HG02610 (cell line): Measurements from ENCODE around the gene CCDC9B.
A peak's percentile ranks its signal among the peaks of the same experiment; 100 is the strongest.

Source experiments
- ATAC-seq: cut with Tn5 transposase; IDR thresholded peaks from one replicate; pipeline ENCODE4 v1.9.1; 2021; ENCODE audit warnings: mild to moderate bottlenecking, moderate library complexity; ENCODE audit not compliant: unreplicated experiment

The CCDC9B gene

DNA sequence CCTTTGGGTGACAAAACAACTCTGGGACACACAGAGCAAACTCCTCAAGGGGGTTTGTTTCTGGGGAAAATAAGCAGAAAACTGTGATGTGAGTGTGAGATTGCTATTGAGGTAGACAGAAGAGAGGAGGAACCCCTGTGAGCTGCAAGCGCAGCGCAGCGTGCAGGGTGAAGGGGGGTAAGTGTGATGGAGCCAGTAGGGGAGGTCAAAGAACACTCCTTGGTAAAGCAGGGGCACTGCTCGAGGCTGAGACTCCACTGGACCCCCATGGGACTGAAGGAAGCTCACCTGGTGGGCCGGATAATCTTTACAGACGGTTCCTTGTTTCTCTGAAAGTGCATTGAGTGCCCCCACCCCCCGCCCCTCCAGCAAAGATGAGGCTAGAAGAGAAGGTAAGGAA lies 9.7 kb downstream of the CCDC9B start:
- ATAC-seq: no peak

DNA sequence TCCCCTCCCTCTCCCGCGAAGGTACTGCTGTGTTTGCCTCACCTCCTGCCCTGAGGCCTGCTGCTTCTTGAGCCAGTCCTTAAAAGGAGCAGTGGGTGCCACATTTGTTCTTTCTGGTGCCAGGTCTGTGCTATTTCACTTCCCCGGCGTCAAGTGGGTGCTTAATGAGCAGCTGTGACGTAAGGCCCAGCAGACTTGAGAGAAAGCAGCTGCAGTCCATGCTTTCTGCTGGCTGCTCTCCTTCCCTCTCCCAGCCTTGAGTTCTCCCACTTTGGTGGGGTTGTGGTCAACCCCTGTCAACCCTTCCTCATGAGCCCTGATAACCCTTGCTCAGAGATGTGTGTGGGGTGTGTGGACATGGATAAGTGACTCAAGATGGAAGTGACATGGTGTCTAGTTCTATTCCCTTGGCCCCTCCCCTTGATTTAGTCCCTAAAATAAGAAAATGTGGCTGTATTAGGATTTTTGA lies 10.3 kb downstream of the CCDC9B start:
- ATAC-seq: no peak

GRCh38 chr15:40329804-40330203 lies 10.9 kb downstream of the CCDC9B start:
- ATAC-seq: no peak

GRCh38 chr15:40328751-40329150 lies 12.0 kb downstream of the CCDC9B start:
- no peak for ATAC-seq

DNA sequence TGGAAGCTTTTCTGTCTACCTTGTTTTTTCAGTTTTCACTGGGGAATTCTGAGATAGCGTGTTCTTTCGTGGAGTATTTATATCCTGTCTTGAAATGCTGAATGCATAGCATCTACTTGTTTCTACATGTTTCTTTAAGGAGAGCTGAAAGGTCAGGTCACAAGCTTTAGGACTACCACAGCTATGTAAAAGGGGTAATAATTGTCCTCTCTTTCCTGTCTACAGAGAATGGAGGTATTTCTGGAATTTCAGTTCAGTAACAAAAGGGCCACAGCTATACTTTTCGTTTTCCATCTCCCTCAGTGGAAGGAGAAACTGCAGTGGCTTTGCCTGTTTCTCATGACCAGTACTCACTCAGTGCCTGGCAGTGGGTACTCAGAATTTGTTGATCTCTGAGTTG lies 12.6 kb downstream of the CCDC9B start:
- ATAC-seq: no peak

DNA sequence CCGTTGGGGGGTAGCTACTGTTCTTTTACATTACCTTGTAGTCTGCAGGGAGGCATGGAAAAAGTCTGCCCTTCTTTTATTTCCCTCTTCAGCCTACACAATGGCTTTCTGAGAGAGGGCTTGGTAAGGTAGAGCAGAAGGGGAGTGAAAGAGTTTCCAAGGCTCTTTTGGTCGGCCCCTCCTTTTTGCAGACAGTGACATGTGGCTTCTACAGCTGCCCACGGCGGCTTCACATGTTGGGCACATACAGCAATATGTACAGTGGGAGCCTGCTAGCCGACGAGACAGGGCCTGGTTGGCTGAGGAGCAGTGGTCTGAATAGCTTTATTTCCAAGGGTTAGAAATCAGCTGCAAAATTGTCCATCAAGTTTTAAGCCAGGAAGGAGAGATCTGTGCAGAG lies 13.3 kb downstream of the CCDC9B start:
- ATAC-seq: no peak

- ATAC-seq: no peak
Observed at GRCh38 chr15:40325700-40326099, 15.0 kb downstream of the CCDC9B start.

- ATAC-seq: no peak
Observed at GRCh38 chr15:40325188-40325587, 15.6 kb downstream of the CCDC9B start.

DNA sequence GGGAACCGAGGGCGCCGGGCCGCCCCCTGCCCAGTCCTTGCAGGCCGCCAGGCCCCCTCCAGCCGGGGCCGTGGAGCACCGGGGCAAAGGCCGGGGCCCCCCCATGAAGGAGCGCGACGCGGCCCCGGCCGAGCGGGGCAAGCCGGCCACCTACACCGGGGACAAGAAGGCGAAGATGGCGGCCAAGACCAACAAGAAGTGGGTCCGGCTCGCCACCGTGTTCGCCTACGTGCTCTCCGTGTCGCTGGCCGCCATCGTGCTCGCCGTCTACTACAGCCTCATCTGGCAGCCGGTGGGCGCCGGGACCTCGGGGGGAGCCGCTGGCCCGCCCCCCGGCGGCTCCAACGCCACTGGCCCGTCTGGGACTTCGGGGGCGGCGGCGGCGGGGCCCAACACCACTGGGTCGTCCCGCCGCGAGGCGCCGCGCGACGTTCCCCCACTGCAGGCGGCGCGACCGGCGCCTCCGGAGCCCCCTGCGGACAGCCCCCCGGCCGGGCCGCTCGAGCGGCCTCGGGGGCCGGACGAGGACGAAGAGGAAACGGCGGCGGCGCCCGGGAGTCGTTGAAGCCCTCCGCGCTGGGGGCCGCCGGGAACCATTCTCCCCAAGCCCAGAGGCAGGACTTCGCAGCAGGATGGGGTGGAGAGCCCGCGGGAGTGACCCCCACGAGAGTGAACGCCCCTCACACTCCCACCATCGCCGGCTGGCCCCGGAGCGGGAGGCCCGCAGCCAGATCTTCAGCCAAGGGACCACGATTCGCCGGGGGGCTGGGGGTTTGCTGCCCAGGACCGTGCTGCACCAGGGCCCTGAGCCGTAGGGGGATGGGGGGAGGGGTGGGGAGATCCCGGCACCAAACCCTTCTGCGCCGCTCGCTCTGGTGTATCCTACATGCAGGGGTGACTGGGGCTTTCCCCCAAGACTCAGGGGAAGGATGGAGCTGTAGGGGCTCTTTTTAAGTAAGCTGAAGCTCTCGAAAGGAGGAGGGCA lies 16.5 kb downstream of the CCDC9B start:
- peak; percentile 6 for ATAC-seq

GRCh38 chr15:40323239-40323952 lies 17.3 kb downstream of the CCDC9B start, which contains the start of gene INAFM2:
Gene INAFM2 (plus strand): TSS chr15:40323692. CDS start chr15:40324056, 364 bp downstream.
- peak; percentile 87 for ATAC-seq

- no peak for ATAC-seq
Observed at GRCh38 chr15:40322531-40323238, 18.1 kb downstream of the CCDC9B start.

DNA sequence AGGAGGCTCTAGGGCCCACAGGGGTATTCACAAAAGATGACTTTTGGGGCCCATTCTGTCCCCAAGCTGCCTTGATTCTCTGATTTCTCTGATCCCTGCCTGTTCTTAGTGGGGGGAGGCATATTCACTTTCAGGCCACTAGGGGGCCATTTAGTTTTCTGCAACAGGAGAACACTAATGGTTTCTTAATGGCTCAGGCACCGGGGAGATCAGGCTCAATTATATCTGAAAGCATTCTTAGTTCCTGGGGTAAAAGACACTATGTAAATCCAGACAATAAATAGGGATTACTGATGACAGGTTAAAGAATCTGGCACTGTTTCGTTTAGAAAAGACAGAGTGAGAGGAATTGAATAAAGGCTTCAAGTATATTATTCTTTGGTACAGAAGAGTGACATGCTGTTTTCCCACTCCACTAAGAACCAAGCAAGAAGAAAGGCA lies 19.8 kb downstream of the CCDC9B start:
- ATAC-seq: no peak

GRCh38 chr15:40320409-40320808 lies 20.3 kb downstream of the CCDC9B start:
- no peak for ATAC-seq

GRCh38 chr15:40317580-40317979 lies 23.2 kb downstream of the CCDC9B start:
- no peak for ATAC-seq

DNA sequence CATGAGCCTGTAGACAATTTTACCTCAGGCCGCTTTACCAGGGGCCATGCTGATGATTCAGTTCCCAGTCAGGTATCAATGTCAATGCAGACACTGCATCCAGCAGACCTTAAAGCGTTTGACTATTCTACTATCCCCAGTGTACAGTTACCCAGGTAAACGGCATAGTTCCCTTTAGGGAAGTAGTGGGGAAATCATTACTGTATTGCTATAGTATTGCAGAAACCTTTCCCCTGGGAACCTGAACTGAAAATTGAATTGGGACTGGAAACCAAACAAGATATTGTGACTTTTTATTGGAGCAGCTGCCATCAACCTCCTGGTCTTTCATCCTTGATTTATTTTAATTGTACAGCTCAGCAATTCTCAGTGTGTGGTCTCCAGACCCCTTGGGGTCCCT lies 23.8 kb downstream of the CCDC9B start:
- ATAC-seq: no peak

DNA sequence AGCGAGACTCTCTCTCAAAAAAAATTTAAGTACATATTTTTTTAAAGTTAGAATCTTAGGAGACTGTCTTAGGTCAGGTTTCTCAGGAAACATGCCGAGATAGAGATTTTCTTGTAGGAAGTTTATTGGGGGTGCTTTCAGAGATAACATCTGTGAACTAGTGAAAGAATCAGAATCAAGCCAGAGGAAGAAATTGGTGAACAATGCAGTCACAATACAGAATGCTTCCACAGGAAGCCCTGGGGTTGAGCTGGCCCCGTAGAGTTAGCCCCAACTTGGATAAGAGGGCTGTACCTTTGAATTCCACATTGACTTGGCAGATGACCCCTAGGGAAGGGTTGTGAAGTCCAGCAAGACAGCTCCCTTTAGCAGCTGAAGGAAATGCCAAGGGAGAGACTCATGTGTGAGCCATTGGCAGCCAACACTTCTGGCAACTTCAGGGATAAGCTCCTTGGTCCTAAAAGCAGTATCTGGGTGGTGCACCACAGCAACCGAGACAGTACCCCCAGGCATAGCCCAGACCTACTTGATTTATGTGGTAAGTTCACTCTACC lies 25.9 kb downstream of the CCDC9B start:
- no peak for ATAC-seq

GRCh38 chr15:40313531-40314398 lies 27.0 kb downstream of the CCDC9B start:
- no peak for ATAC-seq

DNA sequence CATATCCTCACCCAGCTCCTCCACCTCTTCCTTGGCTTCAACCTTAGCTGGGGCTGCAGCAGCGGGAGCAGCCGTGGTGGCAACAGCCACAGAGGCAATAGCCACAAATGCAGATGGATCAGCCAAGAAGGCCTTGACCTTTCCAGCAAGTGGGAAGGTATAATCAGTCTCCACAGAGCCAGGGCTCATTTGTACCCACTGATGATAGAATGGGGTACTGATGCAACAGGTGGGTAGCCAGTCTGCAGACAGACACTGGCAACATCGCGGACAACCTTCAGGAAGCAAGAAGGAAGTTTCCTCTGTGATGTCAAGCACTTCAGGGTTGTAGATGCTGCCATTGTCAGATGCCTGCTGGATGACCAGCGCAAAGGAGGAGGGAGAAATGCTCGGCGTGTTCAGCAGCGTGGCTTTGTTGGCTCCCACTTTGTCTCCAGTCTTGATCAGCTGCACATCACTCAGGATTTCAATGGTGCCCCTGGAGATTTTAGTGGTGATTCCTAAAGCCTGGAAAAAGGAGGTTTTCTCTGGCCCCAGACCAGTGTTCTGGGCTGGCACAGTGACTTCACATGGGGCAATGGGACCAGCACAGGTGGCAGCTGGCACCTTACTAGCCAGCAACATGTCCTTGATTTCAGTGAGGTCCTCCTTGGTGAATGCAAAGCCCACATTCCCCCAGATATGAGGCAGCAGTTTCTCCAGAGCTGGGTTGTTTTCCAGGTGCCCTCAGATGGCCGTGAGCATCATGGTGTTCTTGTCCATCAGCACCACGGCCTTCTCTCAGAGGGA lies 28.2 kb downstream of the CCDC9B start:
- ATAC-seq: no peak

GRCh38 chr15:40310993-40311392 lies 29.7 kb downstream of the CCDC9B start:
- ATAC-seq: no peak
